Measurements from ENCODE around the gene IGSF1. TPM values are rescaled to one million over a fixed set of nuclear protein-coding genes. Genes with fewer than 3 reads are reported as not detected.

The IGSF1 gene, protein sequence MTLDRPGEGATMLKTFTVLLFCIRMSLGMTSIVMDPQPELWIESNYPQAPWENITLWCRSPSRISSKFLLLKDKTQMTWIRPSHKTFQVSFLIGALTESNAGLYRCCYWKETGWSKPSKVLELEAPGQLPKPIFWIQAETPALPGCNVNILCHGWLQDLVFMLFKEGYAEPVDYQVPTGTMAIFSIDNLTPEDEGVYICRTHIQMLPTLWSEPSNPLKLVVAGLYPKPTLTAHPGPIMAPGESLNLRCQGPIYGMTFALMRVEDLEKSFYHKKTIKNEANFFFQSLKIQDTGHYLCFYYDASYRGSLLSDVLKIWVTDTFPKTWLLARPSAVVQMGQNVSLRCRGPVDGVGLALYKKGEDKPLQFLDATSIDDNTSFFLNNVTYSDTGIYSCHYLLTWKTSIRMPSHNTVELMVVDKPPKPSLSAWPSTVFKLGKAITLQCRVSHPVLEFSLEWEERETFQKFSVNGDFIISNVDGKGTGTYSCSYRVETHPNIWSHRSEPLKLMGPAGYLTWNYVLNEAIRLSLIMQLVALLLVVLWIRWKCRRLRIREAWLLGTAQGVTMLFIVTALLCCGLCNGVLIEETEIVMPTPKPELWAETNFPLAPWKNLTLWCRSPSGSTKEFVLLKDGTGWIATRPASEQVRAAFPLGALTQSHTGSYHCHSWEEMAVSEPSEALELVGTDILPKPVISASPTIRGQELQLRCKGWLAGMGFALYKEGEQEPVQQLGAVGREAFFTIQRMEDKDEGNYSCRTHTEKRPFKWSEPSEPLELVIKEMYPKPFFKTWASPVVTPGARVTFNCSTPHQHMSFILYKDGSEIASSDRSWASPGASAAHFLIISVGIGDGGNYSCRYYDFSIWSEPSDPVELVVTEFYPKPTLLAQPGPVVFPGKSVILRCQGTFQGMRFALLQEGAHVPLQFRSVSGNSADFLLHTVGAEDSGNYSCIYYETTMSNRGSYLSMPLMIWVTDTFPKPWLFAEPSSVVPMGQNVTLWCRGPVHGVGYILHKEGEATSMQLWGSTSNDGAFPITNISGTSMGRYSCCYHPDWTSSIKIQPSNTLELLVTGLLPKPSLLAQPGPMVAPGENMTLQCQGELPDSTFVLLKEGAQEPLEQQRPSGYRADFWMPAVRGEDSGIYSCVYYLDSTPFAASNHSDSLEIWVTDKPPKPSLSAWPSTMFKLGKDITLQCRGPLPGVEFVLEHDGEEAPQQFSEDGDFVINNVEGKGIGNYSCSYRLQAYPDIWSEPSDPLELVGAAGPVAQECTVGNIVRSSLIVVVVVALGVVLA (N-terminal part only)
- total RNA-seq, result 0.07 and 0.72 TPM in 2 replicates

DNA sequence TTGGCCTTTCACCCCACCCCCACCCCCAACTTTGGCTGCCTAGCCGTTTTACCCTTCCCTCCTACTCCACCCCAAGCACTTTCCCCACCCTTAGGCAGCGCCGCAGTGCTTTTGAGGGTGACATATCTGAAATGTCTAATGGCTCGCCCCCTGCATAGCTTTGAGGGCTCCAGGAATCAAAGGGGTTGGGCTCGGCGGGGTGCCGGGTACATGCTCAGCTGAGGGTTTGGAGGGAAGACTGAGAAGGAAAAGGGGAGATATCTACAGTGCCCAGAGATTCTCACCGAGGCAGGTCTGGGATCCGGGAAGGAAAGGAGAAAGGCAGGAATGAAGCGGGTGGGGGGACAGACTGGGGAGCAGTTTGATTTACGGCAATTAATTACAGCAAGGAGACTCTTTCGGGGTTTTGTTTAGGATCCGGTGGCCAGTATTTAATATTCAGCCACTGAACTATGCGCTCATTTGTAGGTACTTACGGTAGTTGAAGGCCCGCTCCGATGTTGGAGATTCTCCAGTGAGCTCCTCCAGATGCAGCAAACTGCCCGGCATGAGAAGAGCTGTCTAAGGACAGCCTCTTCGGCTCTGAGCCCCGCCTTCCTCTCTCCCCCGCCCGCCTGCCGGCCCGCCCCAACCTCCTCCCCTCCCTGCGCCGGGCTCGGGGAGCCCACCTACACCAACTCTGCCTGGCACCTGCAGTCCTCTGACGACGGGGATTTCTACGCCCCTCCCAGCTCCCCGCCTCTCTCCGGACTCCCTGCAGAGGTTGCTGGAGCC is at the start of gene IGSF1:
Gene IGSF1, minus strand, starts transcription at position 569 of the 774 bp plus-strand sequence. CDS start 2,632 bp downstream, outside the sequence.

Other genes with a start within 250 kb of the IGSF1 start
- gene ARHGAP36, start 231.0 kb downstream of the IGSF1 start, total RNA-seq, result not detected in 2 replicates